Renal pelvis (tissue), 4 donors: ENCODE measurements around the gene FOXO3. TPM values are rescaled to one million over a fixed set of nuclear protein-coding genes. Genes with fewer than 3 reads are reported as not detected.
A peak's percentile ranks its signal among the peaks of the same experiment; 100 is the strongest.
"Not testable (repeated sequence)": the region's sequence is repeated elsewhere in the genome, so short reads cannot be mapped to it uniquely, and the experiment has no call there.

Experiments used
- DNase-seq: peaks from one replicate; pipeline ENCODE4 v3.0.0-alpha.2; 2013
- polyA plus RNA-seq, 3 donors: library from polyadenylated mRNA; unstranded; fragments of 120-200 nt; gene quantifications; one replicate each; pipeline ENCODE4 v1.2.1, GENCODE V29; 2013; ENCODE audit not compliant: insufficient read length in 3 of 3

The FOXO3 gene
- polyA plus RNA-seq, 3 donors, result 41.4 to 48.3 (median 46.6) TPM

GRCh38 chr6:108677357-108677756 is 116.6 kb downstream of the FOXO3 start:
- no peak for DNase-seq

- DNase-seq, result no peak
Measured at GRCh38 chr6:108677894-108678293, 117.2 kb downstream of the FOXO3 start.

GRCh38 chr6:108680314-108680713 is 119.6 kb downstream of the FOXO3 start:
- DNase-seq, result not testable (repeated sequence)

- DNase-seq, result not testable (repeated sequence)
Measured at GRCh38 chr6:108681721-108682120, 121.0 kb downstream of the FOXO3 start.

GRCh38 chr6:108682383-108683119 is 121.8 kb downstream of the FOXO3 start:
- not testable (repeated sequence) for DNase-seq

- DNase-seq, result not testable (repeated sequence)
Measured at GRCh38 chr6:108683976-108684375, 123.3 kb downstream of the FOXO3 start.

GRCh38 chr6:108684771-108685329 is 124.1 kb downstream of the FOXO3 start:
- DNase-seq, result no peak

- DNase-seq, result no peak
Measured at GRCh38 chr6:108685970-108686369, 125.3 kb downstream of the FOXO3 start.

GRCh38 chr6:108686896-108687295 is 126.2 kb downstream of the FOXO3 start:
- DNase-seq, result no peak

GRCh38 chr6:108687921-108688320 is 127.2 kb downstream of the FOXO3 start:
- no peak for DNase-seq

- no peak for DNase-seq
Measured at GRCh38 chr6:108689272-108690161, 128.8 kb downstream of the FOXO3 start.

- no peak for DNase-seq
Measured at GRCh38 chr6:108690326-108691049, 129.8 kb downstream of the FOXO3 start.

- DNase-seq, result no peak
Measured at GRCh38 chr6:108693430-108694154, 132.9 kb downstream of the FOXO3 start.

GRCh38 chr6:108694816-108695215 is 134.1 kb downstream of the FOXO3 start:
- no peak for DNase-seq

- no peak for DNase-seq
Measured at GRCh38 chr6:108697561-108698161, 136.9 kb downstream of the FOXO3 start.

- DNase-seq, result no peak
Measured at GRCh38 chr6:108698593-108699289, 138.0 kb downstream of the FOXO3 start.

- DNase-seq, result peak; percentile 78
Measured at GRCh38 chr6:108699290-108700041, 138.7 kb downstream of the FOXO3 start.

GRCh38 chr6:108702106-108702851 is 141.6 kb downstream of the FOXO3 start:
- DNase-seq, result no peak

GRCh38 chr6:108706649-108707048 is 145.9 kb downstream of the FOXO3 start:
- DNase-seq, result no peak
